ENCODE measurements around the gene PDZRN3. TPM values are rescaled to one million over a fixed set of nuclear protein-coding genes. Genes with fewer than 3 reads are reported as not detected.

The PDZRN3 gene
- total RNA-seq, 1 experiment from 2014 or later: 5.9 TPM

DNA sequence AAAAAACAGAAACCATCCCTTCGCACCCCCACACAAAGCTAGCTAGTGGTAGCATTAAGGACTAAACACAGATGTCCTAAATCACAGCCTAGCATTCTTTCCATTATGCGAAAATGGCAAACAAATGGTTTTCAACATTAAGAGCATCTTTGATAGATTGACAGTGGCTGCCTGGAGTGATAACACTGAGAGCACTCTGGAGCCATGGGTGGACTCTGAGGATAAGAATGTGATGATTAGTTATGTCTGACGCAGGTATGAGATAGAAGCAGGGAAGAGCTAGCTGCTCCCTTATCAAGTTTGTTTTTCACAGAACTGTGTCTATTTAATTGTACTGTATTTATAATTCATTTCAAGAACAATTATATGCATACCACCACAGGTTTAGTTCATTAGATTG is 142.9 kb downstream of the PDZRN3 start:
- Histone ChIP-seq H3K23me2 (ENCODE audit: insufficient read length, low read depth, low read length, poor library complexity, severe bottlenecking) (no peaks in the 10 kb centered on the region), H2BK12ac (ENCODE audit: insufficient read length, low read depth, low read length) (no peak overlapping the region), H2BK120ac (ENCODE audit: low read depth, low read length, poor library complexity, severe bottlenecking) (no peak overlapping the region), H3K4me2 (ENCODE audit: insufficient read depth, insufficient read length, low read length) (no peak overlapping the region), H3K27ac (ENCODE audit: insufficient read length, low read depth, low read length) (no peak overlapping the region), H3K9me3 (ENCODE audit: control insufficient read depth, low read depth, low read length) (no peaks in the 10 kb centered on the region), H4K91ac (ENCODE audit: insufficient read length, low read depth, low read length) (no peak overlapping the region), H2BK5ac (ENCODE audit: insufficient read length, low read length) (no peak overlapping the region), H3K14ac (ENCODE audit: insufficient read depth, low read length) (no peak overlapping the region), H3K4me1 (ENCODE audit: insufficient read depth, low read length) (peaks cover 12% of the 10 kb centered on the region), H3K27me3 (ENCODE audit: insufficient read depth, low read length) (no peaks in the 10 kb centered on the region), H3K79me2 (ENCODE audit: insufficient read depth, low read length) (no peaks in the 10 kb centered on the region), H3K23ac (ENCODE audit: insufficient read length, low read depth, low read length) (no peak overlapping the region), H4K5ac (ENCODE audit: insufficient read length, low read depth, low read length) (no peak overlapping the region), H3K79me1 (ENCODE audit: insufficient read depth, low read depth, low read length, poor library complexity, severe bottlenecking) (no peaks in the 10 kb centered on the region), H3K18ac (ENCODE audit: insufficient read length, low read depth, low read length) (no peak overlapping the region), H2AFZ (ENCODE audit: low read length) (no peak overlapping the region), H3K4ac (ENCODE audit: low read depth, low read length) (no peak overlapping the region), H3K9ac (ENCODE audit: extremely low read depth, insufficient read length, low read length) (no peak overlapping the region), H4K20me1 (ENCODE audit: control insufficient read depth, insufficient read depth, insufficient read length) (no peaks in the 10 kb centered on the region), H4K8ac (replicated peaks; ENCODE audit: insufficient read length, low read depth, low read length) (no peak overlapping the region), H3K56ac (ENCODE audit: insufficient read length, low read depth, low read length) (no peak overlapping the region), H3T11ph (ENCODE audit: low read length) (no peak overlapping the region), H2BK15ac (ENCODE audit: low read depth, low read length) (no peak overlapping the region), H2AK5ac (ENCODE audit: insufficient read length, low read length) (no peak overlapping the region), H2BK20ac (ENCODE audit: low read depth, low read length, poor library complexity, severe bottlenecking) (no peak overlapping the region)
- Mint-ChIP-seq H3K4me1 (peaks cover 48 to 56% of the 10 kb centered on the region in 2 experiments), H3K9me3 (peaks cover 4 to 11% of the 10 kb centered on the region in 2 experiments; a peak in 4 of 5 replicates), H3K27me3 (ENCODE audit: low read depth) (no peaks in the 10 kb centered on the region), H3K27ac (no peak overlapping the region), H3K36me3 (ENCODE audit: insufficient read depth in 1 of 3, low read depth in 3 of 3) (peaks cover 4 to 9% (median 6%) of the 10 kb centered on the region in 3 experiments), H3K4me3 (no peak overlapping the region)
- WGBS (ENCODE audit: extremely low coverage, insufficient read length, low lambda C conversion rate): no CpG with 5 or more reads among the region's 3 CpGs
- DNase-seq: no peak
- TF ChIP-seq, protein P1, sequence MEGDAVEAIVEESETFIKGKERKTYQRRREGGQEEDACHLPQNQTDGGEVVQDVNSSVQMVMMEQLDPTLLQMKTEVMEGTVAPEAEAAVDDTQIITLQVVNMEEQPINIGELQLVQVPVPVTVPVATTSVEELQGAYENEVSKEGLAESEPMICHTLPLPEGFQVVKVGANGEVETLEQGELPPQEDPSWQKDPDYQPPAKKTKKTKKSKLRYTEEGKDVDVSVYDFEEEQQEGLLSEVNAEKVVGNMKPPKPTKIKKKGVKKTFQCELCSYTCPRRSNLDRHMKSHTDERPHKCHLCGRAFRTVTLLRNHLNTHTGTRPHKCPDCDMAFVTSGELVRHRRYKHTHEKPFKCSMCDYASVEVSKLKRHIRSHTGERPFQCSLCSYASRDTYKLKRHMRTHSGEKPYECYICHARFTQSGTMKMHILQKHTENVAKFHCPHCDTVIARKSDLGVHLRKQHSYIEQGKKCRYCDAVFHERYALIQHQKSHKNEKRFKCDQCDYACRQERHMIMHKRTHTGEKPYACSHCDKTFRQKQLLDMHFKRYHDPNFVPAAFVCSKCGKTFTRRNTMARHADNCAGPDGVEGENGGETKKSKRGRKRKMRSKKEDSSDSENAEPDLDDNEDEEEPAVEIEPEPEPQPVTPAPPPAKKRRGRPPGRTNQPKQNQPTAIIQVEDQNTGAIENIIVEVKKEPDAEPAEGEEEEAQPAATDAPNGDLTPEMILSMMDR (conservative IDR thresholded peaks at IDR 0.05): no peak

Data from H9 (cell line).